CD4-positive, alpha-beta T cell treated with Interferon alpha-2 for 1 hour (primary cell): Measurements from ENCODE around the gene CFI.
"Not testable (repeated sequence)": the region's sequence is repeated elsewhere in the genome, so short reads cannot be mapped to it uniquely, and the experiment has no call there.

ENCODE experiments used
- DNase-seq, 2 donors: peaks; one replicate each; pipeline ENCODE4 v3.0.0-alpha.2; 2020 to 2022

Gene CFI

GRCh38 chr4:109795059-109795458 lies 6.7 kb downstream of the CFI start:
- DNase-seq = no peak

- no peak for DNase-seq
Measured at GRCh38 chr4:109787807-109788206, 14.0 kb downstream of the CFI start.

GRCh38 chr4:109786846-109787245 lies 15.0 kb downstream of the CFI start:
- DNase-seq = no peak

GRCh38 chr4:109782092-109782491 lies 19.7 kb downstream of the CFI start:
- DNase-seq = not testable (repeated sequence)

GRCh38 chr4:109764789-109765402 lies 36.9 kb downstream of the CFI start:
- no peak for DNase-seq

GRCh38 chr4:109764376-109764775 lies 37.4 kb downstream of the CFI start:
- no peak for DNase-seq

- DNase-seq = no peak
Measured at GRCh38 chr4:109760682-109761081, 41.1 kb downstream of the CFI start.

GRCh38 chr4:109755656-109756055 lies 46.1 kb downstream of the CFI start:
- no peak for DNase-seq

- no peak for DNase-seq
Measured at GRCh38 chr4:109754093-109754857, 47.5 kb downstream of the CFI start.

- DNase-seq = no peak
Measured at GRCh38 chr4:109752525-109752924, 49.3 kb downstream of the CFI start.

GRCh38 chr4:109751852-109752251 lies 49.9 kb downstream of the CFI start:
- no peak for DNase-seq

GRCh38 chr4:109750652-109751244 lies 51.1 kb downstream of the CFI start:
- no peak for DNase-seq

GRCh38 chr4:109749388-109750082 lies 52.3 kb downstream of the CFI start:
- DNase-seq = no peak

- no peak for DNase-seq
Measured at GRCh38 chr4:109748114-109748513, 53.7 kb downstream of the CFI start.

GRCh38 chr4:109746728-109747127 lies 55.1 kb downstream of the CFI start:
- no peak for DNase-seq

GRCh38 chr4:109745830-109746229 lies 56.0 kb downstream of the CFI start:
- no peak for DNase-seq

GRCh38 chr4:109739547-109739946 lies 62.3 kb downstream of the CFI start:
- DNase-seq = no peak

GRCh38 chr4:109738104-109738872 lies 63.5 kb downstream of the CFI start:
- no peak for DNase-seq

GRCh38 chr4:109735566-109736365 lies 66.0 kb downstream of the CFI start:
- DNase-seq = no peak

GRCh38 chr4:109733728-109734127 lies 68.1 kb downstream of the CFI start:
- no peak for DNase-seq

GRCh38 chr4:109730619-109731545 lies 70.9 kb downstream of the CFI start:
- DNase-seq = no peak
